NCI-H2196 treated with DMSO at 0.1 percent for 48 hours (cell line): ENCODE results near the gene CMTR1.
"Not testable (repeated sequence)": the region's sequence is repeated elsewhere in the genome, so short reads cannot be mapped to it uniquely, and the experiment has no call there.

Experiments used
- DNase-seq: peaks from one replicate; lab custom pipeline; 2025; ENCODE audit not compliant: unreplicated experiment; lab: John Stamatoyannopoulos, UW

CMTR1 gene

GRCh38 chr6:37432916-37433656, at the start of gene CMTR1:
Gene CMTR1, plus strand, starts transcription at chr6:37433221. Its CDS starts 2,409 bp downstream, at chr6:37435630.
- DNase-seq: peak; percentile 88

DNA sequence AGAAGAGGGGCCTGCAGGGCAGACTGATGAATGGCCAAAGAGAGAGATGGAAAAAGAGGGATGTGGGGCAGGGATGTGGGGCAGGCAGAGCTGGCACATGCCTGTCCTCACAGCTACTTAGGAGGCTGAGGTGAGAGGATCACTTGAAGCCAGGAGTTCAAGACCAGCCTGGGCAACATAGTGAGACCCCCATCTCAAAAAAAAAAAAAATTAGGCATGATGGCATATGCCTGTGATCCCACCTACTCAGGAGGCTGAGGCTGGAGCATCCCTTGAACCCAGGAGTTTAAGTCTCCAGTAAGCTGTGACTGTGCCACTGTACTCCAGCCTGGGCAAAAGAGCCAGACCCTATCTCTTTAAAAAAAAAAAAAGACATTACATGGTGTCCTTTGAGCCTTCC, 44.4 kb upstream of the CMTR1 start:
- no peak for DNase-seq

DNA sequence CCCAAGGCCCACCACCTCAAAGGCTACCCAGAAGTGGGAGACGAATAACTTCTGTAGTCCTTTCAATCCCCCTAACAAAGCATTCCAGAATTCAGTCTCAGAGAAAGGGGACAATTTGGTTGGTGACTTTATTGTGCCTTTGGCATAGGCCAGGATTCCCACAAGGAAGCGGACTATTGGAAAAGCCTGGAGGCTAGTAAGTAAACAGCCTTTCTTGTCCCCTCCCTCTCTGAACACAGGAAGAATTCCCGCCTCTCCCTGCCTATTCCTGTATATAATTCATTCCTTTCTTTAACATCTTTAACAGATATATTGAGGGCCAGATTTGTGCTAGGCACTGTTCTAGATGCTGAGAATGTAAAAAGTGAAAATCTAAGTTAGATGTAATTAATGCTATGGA, 43.2 kb upstream of the CMTR1 start:
- no peak for DNase-seq

- DNase-seq: no peak
Measured at GRCh38 chr6:37391120-37391519, 41.9 kb upstream of the CMTR1 start.

DNA sequence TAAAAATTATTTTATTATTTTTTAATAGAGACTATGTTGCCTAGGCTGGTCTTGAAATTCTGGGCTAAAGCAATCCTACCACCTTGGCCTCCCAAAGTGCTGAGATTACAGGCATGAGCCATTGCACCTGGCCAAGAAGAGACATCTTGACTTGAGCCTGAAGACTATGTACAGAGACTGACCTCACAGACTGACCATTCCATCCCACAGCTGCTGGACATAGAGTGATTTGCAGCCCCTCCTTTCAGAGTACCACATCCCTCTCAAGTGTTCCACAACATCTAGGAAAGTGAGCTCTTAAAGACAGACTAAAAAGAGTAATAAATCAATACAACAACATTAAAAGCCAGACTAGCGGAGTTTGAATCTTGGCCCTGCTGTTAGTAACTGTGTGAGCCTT, 40.2 kb upstream of the CMTR1 start:
- no peak for DNase-seq

DNA sequence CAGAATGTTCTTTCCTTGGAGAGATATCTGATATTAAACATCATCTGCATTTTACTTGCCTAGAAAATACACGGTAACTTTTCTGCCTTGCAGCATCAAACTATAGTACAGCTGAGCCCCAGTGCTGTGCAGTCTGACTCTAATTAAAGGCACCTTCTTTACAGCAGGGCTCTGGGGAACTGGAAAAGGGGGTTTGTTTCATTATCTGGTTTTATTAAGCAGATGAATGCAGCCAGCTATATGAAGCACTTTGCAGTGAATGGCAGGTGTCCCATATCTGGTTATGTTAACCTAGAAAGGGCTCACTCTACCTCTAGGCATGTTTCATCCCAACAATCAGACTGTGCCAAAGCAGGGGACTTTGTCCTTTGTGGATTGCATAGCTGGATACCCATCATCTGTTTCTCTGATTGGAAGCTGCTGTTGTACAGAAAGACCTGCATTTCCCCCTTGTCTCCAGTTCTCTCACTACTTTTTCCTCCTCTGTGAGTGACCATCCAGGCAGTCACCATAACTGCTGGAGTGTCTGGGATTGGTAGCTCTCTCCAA, 39.6 kb upstream of the CMTR1 start:
- DNase-seq: no peak

GRCh38 chr6:37396571-37397180, 36.3 kb upstream of the CMTR1 start:
- no peak for DNase-seq

GRCh38 chr6:37399131-37399530, 33.9 kb upstream of the CMTR1 start:
- no peak for DNase-seq

DNA sequence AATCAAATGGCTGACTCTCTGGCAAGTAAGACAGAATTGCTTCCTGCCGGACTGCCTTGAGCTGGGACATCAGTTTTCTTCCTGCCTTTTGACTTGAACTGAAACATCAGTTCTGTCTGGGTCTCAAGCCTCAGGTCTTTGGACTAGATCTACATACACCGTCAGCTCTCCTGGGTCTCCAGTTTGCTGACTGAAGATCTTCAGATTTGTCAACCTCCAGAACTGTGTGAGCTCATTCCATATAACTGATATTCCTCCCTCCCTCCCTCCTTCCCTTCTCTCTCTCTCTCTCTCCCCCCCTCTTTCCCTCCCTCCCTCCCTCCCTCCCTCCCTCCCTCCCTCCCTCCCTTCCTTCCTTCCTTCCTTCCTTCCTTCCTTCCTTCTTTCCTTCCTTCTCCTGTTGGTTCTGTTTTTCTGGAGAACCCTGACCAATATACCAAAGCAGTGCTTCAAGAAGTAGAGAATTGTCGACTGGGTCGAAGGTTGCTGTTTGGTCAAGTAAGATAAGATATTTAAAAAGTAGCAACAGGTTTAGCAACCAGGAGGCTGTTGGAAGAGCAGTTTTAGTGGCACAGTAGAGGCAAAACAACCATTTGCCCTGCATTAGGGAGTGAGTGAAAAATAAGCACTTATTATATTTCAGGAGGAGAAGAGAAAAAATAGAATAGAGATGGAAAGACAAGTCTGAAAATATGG, 33.1 kb upstream of the CMTR1 start:
- DNase-seq: no peak

- DNase-seq: not testable (repeated sequence)
Measured at GRCh38 chr6:37401658-37402057, 31.4 kb upstream of the CMTR1 start.

DNA sequence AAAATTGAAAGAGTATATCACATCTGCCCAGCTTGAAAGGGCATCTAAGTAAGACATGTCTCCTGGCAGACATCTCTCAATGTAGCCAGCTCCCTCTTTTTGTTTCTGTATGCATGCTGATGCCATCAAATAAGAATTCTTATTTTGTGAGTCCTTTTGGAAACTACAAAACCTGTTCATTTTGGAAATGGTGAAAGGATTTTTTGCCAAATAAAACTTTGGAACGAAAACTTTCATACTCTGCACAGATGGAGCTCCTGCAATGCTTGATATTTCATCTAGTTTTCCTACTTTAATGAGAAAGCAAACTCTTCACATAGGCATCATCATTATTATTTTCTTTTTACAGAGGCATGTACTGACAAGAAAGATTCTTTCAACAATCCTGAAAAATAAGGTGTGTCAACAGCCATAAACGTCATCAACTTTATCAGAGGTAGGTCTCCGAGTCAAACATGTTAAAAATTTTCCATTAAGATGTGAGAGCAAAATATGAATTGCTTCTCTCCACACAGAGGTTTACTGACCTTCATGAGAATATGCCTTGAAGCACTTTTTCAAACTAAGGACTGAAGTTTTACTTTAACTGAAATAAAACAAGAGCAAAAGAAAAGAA, 26.2 kb upstream of the CMTR1 start:
- DNase-seq: no peak

DNA sequence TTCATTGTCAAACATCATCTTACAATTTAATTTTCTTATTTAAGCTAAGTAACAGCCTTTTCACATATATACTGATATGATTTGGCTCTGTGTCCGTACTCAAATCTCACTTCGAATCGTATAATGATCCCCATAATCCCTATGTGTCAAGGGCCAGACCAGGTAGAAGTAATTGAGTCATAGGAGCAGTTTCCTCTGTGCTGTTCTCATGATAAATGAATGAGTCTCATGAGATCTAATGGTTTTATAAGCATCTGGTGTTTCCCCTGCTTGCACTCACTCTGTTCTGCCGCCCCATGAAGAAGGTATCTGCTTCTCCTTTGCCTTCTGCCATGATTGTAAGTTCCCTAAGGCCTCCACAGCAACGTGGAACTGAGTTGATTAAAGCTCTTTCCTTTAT, 25.1 kb upstream of the CMTR1 start:
- no peak for DNase-seq

- DNase-seq: no peak
Measured at GRCh38 chr6:37409501-37409900, 23.5 kb upstream of the CMTR1 start.

GRCh38 chr6:37417393-37417792, 15.6 kb upstream of the CMTR1 start:
- DNase-seq: no peak

GRCh38 chr6:37418722-37419121, 14.3 kb upstream of the CMTR1 start:
- no peak for DNase-seq

DNA sequence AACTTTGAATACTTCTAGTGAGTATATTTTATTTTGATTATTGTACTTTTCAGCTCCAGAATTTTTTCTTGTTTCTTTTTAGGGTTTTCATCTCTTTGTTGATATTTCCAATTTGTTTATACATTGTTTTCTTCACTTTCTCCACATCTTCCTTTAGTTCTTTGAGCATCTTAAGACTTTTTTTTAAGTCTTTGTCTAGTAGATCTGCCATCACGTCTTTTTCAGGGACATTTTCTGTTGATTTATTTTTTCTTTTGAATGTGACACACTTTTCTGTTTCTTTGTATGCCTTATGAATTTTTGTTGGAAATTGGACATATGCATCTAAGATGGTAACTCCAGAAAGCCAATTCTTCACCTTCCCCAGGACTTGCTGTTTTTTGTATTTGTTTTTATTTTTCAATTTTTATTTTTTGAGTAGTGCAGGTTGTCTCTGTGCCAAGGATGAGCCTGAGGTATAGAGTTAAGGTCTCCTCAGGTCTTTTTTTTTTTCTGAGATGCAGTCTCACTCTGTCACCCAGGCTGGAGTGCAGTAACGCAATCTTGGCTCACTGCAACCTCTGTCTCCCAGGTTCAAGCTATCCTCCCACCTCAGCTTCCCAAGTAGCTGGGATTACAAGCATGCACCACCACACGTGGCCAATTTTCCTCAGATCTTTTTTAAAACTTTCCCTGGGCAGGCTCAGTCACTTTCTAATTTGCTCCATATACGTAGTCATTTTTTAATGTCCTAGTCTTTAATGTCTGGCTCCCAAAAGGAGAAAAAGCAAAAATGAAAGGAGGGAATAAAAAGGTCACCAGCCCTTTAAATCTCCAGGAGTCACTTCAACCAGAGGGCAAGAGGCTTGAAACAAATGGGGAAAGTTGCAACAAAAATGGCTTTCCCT, 6.7 kb upstream of the CMTR1 start:
- no peak for DNase-seq

GRCh38 chr6:37426945-37427510, 6.0 kb upstream of the CMTR1 start:
- DNase-seq: no peak

DNA sequence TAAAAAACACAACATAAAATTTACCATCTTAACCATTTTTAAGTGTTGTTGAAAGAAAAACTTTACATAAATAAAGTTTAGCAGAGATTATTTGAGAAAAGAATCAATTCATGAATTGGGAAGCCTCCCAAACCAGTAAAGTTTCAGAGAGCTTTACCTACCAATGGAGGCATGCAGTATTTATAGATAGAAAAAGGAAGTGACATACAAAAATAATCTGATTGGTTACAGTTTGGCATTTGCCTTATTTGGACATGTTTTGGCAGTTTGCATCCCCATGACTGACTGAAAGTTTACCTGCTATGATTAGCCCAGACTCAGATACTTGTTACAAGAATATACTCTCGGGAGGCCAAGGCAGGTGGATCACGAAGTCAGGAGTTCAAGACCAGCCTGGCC, 3.7 kb upstream of the CMTR1 start:
- no peak for DNase-seq

- no peak for DNase-seq
Measured at GRCh38 chr6:37432590-37432915, 468 bp upstream of the CMTR1 start.

DNA sequence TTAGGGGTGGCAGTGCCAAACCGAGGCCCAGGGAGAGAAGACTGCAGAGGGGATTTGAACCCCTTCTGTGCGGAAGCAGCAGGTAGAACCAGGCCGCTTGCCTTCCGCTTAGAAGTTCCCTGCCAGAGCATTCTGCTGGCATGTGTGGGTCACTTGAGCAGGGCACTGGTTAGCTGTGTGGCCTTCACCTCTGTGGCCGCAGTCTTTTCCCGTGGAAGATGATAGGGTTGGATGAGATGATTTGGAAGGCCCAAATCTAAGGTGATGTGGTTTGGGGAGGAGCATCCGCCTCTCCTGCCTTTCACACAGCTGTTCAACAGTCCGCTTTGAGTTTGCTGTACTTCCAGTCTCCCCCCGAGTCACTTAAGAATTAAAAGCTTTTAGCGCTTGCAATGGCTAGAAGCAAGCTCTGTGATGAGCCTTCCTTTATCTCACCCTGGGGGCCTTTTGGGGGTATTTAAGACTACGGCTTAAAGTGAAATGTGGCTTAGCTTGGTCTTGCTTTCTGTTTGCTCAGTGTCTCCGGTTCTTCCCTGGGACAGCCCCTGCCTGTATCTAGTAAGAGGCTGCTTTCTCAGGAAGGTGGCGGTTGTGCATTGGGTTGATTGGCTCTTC, 743 bp downstream of the CMTR1 start:
- no peak for DNase-seq
